OCI-M2 (cell line): Measurements from ENCODE around the gene ADGRB2.

ENCODE experiments used
- DNase-seq: peaks from one replicate; lab custom pipeline; 2025; ENCODE audit not compliant: unreplicated experiment; lab: John Stamatoyannopoulos, UW

Gene ADGRB2

GRCh38 chr1:31765516-31765915, 1.4 kb upstream of the ADGRB2 start:
- no peak for DNase-seq

GRCh38 chr1:31765041-31765467, 914 bp upstream of the ADGRB2 start:
- no peak for DNase-seq

GRCh38 chr1:31763671-31764311, 349 bp downstream of the ADGRB2 start:
- no peak for DNase-seq

GRCh38 chr1:31762726-31763670, 1.1 kb downstream of the ADGRB2 start:
- no peak for DNase-seq

GRCh38 chr1:31762323-31762722, 1.8 kb downstream of the ADGRB2 start:
- no peak for DNase-seq

- DNase-seq, result no peak
Measured at GRCh38 chr1:31761883-31762282, 2.3 kb downstream of the ADGRB2 start.

- no peak for DNase-seq
Measured at GRCh38 chr1:31760471-31761470, 3.4 kb downstream of the ADGRB2 start.

- no peak for DNase-seq
Measured at GRCh38 chr1:31759298-31760023, 4.7 kb downstream of the ADGRB2 start.

- no peak for DNase-seq
Measured at GRCh38 chr1:31758823-31759222, 5.3 kb downstream of the ADGRB2 start.

GRCh38 chr1:31757989-31758388, 6.2 kb downstream of the ADGRB2 start:
- DNase-seq, result no peak

GRCh38 chr1:31757204-31757679, 6.9 kb downstream of the ADGRB2 start:
- DNase-seq, result no peak

GRCh38 chr1:31756578-31756977, 7.6 kb downstream of the ADGRB2 start:
- DNase-seq, result no peak

- no peak for DNase-seq
Measured at GRCh38 chr1:31755850-31756492, 8.2 kb downstream of the ADGRB2 start.

GRCh38 chr1:31755197-31755611, 8.9 kb downstream of the ADGRB2 start:
- no peak for DNase-seq

GRCh38 chr1:31754397-31754796, 9.7 kb downstream of the ADGRB2 start:
- DNase-seq, result no peak

- no peak for DNase-seq
Measured at GRCh38 chr1:31753707-31754349, 10.3 kb downstream of the ADGRB2 start.

GRCh38 chr1:31752952-31753475, 11.1 kb downstream of the ADGRB2 start:
- no peak for DNase-seq

- DNase-seq, result no peak
Measured at GRCh38 chr1:31752258-31752657, 11.9 kb downstream of the ADGRB2 start.

GRCh38 chr1:31751822-31752241, 12.3 kb downstream of the ADGRB2 start:
- no peak for DNase-seq
